Gastroesophageal sphincter (tissue), 3 donors: Measurements from ENCODE around the gene ARID1B.

ENCODE experiments used
- CTCF ChIP-seq, 4 experiments: fragments of 200-600 bp in 2 of 4; fragments of 450-650 bp in 2 of 4; sonication (generic) in 1 of 4; IDR thresholded peaks; one replicate each; pipeline ENCODE4 v1.5.1; 2017 to 2019; ENCODE audit warnings: antibody characterized with exemption in 4 of 4, mild to moderate bottlenecking in 2 of 4, moderate library complexity in 2 of 4
- POLR2A ChIP-seq, 2 donors: fragments of 450-650 bp; IDR thresholded peaks; one replicate each; pipeline ENCODE4 v1.6.1; 2017; ENCODE audit warnings: antibody characterized with exemption in 2 of 2, mild to moderate bottlenecking in 2 of 2, moderate library complexity in 1 of 2

- TF ChIP-seq CTCF (IDR thresholded peaks at IDR 0.05) (no peak), POLR2A (IDR thresholded peaks at IDR 0.05) (no peak)
Observed at GRCh38 chr6:156954191-156954590, 177.0 kb downstream of the ARID1B start.
